K562 (cell line): Measurements from ENCODE around the gene ERCC1. TPM values are rescaled to one million over a fixed set of nuclear protein-coding genes. Genes with fewer than 3 reads are reported as not detected.

Experiments used
- ATF7 ChIP-seq: fragments of 450-650 bp; IDR thresholded peaks from 2 replicates; pipeline ENCODE4 v1.7.1; 2014; ENCODE audit warnings: mild to moderate bottlenecking, moderate library complexity
- FOXK1 ChIP-seq: sonication (generic); formaldehyde crosslinking; IDR thresholded peaks from 2 replicates; pipeline ENCODE4 v1.8.0; 2022; ENCODE audit warnings: missing genetic modification reagents, mild to moderate bottlenecking, borderline replicate concordance
- HDGF ChIP-seq: fragments of 450-650 bp; IDR thresholded peaks from 2 replicates; pipeline ENCODE4 v1.6.1; 2016
- IRF2 ChIP-seq: sonication (generic); formaldehyde crosslinking; IDR thresholded peaks from 2 replicates; pipeline ENCODE4 v1.8.1; 2022; ENCODE audit warnings: mild to moderate bottlenecking, missing genetic modification reagents
- KDM1A ChIP-seq, 2 experiments: fragments of 450-650 bp; IDR thresholded peaks; 2 replicates each; pipeline ENCODE4 v1.6.1; 2016; ENCODE audit warnings: mild to moderate bottlenecking in 2 of 2
- LARP7 ChIP-seq: fragments of 450-650 bp; IDR thresholded peaks from 2 replicates; pipeline ENCODE4 v1.6.1; 2016
- NCOR1 ChIP-seq: fragments of 450-650 bp; IDR thresholded peaks from 2 replicates; pipeline ENCODE4 v1.6.1; 2016; ENCODE audit warnings: mild to moderate bottlenecking, moderate library complexity
- NFRKB ChIP-seq: fragments of 450-650 bp; IDR thresholded peaks from 2 replicates; pipeline ENCODE4 v1.6.1; 2016; ENCODE audit warnings: low read depth
- NUFIP1 ChIP-seq: fragments of 450-650 bp; IDR thresholded peaks from 2 replicates; pipeline ENCODE4 v1.6.1; 2018; ENCODE audit not compliant: partially characterized antibody
- RBM17 ChIP-seq: fragments of 200-400 bp; formaldehyde crosslinking; IDR thresholded peaks from 2 replicates; pipeline ENCODE4 v1.6.1; 2017; ENCODE audit warnings: low read depth, mild to moderate bottlenecking, low read length, borderline replicate concordance
- RUNX1 ChIP-seq: sonication (generic); IDR thresholded peaks from 2 replicates; pipeline ENCODE4 v1.6.1; 2016; ENCODE audit warnings: antibody characterized with exemption, low read depth
- SIN3A ChIP-seq, 2 experiments: fragments of 150-350 bp in 1 of 2; IDR thresholded peaks; 2 replicates each; pipeline ENCODE4 v1.6.1; 2011 to 2016; ENCODE audit warnings: borderline replicate concordance in 2 of 2, low read depth in 2 of 2, low read length in 2 of 2, mild to moderate bottlenecking in 2 of 2, moderate library complexity in 2 of 2; ENCODE audit not compliant: control insufficient read depth in 1 of 2
- SMARCA5 ChIP-seq: fragments of 450-650 bp; IDR thresholded peaks from 2 replicates; pipeline ENCODE4 v1.6.1; 2016
- TBP ChIP-seq: optimal IDR thresholded peaks from 2 replicates; pipeline ENCODE3; 2011; ENCODE audit warnings: low read depth, low read length, improper control_type of control experiment
- ZBTB17 ChIP-seq: fragments of 450-650 bp; formaldehyde crosslinking; IDR thresholded peaks from 2 replicates; pipeline ENCODE4 v1.4.0; 2020; ENCODE audit warnings: mild to moderate bottlenecking
- ZBTB49 ChIP-seq: sonication (generic); formaldehyde crosslinking; IDR thresholded peaks from 2 replicates; pipeline ENCODE4 v1.8.0; 2022; ENCODE audit warnings: missing genetic modification reagents, mild to moderate bottlenecking, borderline replicate concordance
- ZNF24 ChIP-seq: fragments of 450-650 bp; IDR thresholded peaks from 2 replicates; pipeline ENCODE4 v1.6.1; 2016
- ZNF311 ChIP-seq: fragments of 250-450 bp; sonication (Bioruptor Pico); IDR thresholded peaks from 2 replicates; pipeline ENCODE4 v1.4.0; 2020; ENCODE audit warnings: mild to moderate bottlenecking, moderate library complexity
- ZNF318 ChIP-seq, 2 experiments: fragments of 450-650 bp; IDR thresholded peaks; 2 replicates each; pipeline ENCODE4 v1.6.1; 2016; ENCODE audit warnings: mild to moderate bottlenecking in 2 of 2, borderline replicate concordance in 1 of 2, low read depth in 1 of 2, moderate library complexity in 1 of 2
- ZNF695 ChIP-seq: fragments of 450-650 bp; formaldehyde crosslinking; IDR thresholded peaks from 2 replicates; pipeline ENCODE4 v1.4.0; 2020; ENCODE audit warnings: mild to moderate bottlenecking, moderate library complexity
- polyA plus RNA-seq, 8 experiments: library from polyadenylated mRNA; depleted of rRNA in 4 of 8; stranded (reverse) in 5 of 8; unstranded in 3 of 8; fragments of >200 nt; fragmentation: Nextera tagmentation in 2 of 8; fragmentation: Illumina TruSeq in 1 of 8; extraction: Ambion mirVana in 2 of 8; extraction: Trizol in 1 of 8; gene quantifications; 2 replicates each; pipeline versions ENCODE4 v1.2.1 to v1.2.3, GENCODE V29; 2011 to 2014; ENCODE audit warnings: inconsistent platforms in 1 of 8, missing spikeins in 1 of 8
- total RNA-seq, 7 experiments: library from RNA; depleted of rRNA in 6 of 7; stranded (reverse); fragments of >200 nt in 6 of 7; fragmentation: Illumina TruSeq in 2 of 7; extraction: Trizol in 2 of 7; gene quantifications; 2 replicates each; pipeline versions ENCODE4 v1.2.1 to v1.2.3, GENCODE V29; 2011 to 2021; ENCODE audit warnings: low replicate concordance in 1 of 7

The ERCC1 gene
- total and polyA plus RNA-seq, 9 of the 15 experiments (the other 6 are each of a cell fraction or from before 2014, with no cell fraction given), result 9.3 to 92.6 (median 60.0) TPM

GRCh38 chr19:45440259-45440638 lies 16.5 kb upstream of the ERCC1 start (continued):
- TF ChIP-seq ZBTB49 (CRISPR knock-in tag), result no peak
- TF ChIP-seq RBM17, result no peak
- no peak for TF ChIP-seq ZBTB17
- TF ChIP-seq NFRKB, result peak; percentile 62
- TF ChIP-seq SMARCA5, result peak; percentile 44; the same call in 1 of the 2 replicates
- TF ChIP-seq RUNX1, result no peak
- no peak for TF ChIP-seq ZNF695 (CRISPR knock-in tag)
- TF ChIP-seq FOXK1, result no peak
- no peak for TF ChIP-seq SIN3A (IDR thresholded peaks at IDR 0.05; ENCODE audit: borderline replicate concordance in 2 of 2, control insufficient read depth in 1 of 2, low read depth in 2 of 2, low read length in 2 of 2)
- peak; percentile 35; the same call in 1 of the 2 replicates for TF ChIP-seq HDGF
- TF ChIP-seq KDM1A (IDR thresholded peaks at IDR 0.05), result no peak
- TF ChIP-seq ATF7, result no peak
- no peak for TF ChIP-seq IRF2 (CRISPR knock-in tag)
- no peak for TF ChIP-seq NCOR1
- TF ChIP-seq ZNF311 (CRISPR knock-in tag), result no peak
- TF ChIP-seq ZNF318 (IDR thresholded peaks at IDR 0.05; ENCODE audit: borderline replicate concordance in 1 of 2, low read depth in 1 of 2), result no peak
- TF ChIP-seq ZNF24, result no peak
- TF ChIP-seq LARP7, result peak; percentile 38; the same call in 1 of the 2 replicates
- TF ChIP-seq NUFIP1, result no peak
- TF ChIP-seq TBP, result no peak
